SKM-1 treated with dmso at 0.1 percent for 144 hours (cell line): ENCODE measurements around the gene CAPZA1.

Source experiments
- DNase-seq: peaks from one replicate; lab custom pipeline; 2025; ENCODE audit not compliant: unreplicated experiment; lab: John Stamatoyannopoulos, UW

CAPZA1 gene

DNA sequence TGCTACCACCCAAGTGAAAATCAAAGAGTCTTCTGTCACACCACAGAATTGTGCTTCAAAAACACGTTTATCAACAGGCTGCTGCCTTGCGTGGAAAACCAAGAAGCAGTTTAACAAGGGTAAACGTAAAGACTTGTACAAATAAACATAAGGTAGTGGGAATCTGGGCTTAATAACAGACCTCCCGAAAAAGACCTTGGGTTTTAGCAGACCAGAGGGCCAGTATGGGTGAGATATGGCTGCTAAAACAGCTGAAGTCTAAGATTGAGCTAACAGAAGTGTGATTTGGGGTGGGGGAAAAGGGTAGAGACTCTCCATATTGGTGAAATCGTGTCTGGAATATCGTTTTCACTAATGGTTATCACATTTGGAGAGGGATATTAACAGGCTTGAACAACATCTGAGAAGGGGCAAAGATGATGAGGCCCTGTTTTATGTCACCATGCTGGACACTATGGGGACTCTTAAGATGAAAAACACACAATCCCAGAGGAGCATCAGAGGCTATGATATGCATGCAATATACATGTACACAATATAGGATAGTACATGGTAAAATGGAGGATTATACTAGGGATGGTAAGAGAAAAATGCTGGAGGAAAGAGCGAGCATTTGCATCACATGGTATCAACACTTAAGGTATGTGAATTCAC is 56.2 kb downstream of the CAPZA1 start:
- no peak for DNase-seq

DNA sequence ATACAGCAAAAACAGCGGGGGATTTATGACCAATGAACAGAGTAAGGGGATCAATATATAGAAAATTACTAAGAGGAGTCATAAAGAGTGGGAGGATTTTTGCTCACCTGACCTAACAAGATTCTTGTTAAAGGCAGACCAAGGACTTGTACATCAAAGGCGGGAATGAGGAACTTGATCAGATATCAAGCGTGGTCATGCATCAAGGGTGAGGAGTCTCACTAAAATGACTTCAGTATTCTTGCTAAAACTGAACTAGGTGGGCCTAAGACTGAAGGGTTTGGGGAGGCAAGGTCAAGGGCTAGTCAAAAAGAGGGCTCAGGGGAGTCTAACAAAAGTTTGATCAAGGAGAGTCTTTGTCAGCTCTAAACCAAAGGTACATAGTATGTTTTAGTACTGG is 56.9 kb downstream of the CAPZA1 start:
- no peak for DNase-seq

DNA sequence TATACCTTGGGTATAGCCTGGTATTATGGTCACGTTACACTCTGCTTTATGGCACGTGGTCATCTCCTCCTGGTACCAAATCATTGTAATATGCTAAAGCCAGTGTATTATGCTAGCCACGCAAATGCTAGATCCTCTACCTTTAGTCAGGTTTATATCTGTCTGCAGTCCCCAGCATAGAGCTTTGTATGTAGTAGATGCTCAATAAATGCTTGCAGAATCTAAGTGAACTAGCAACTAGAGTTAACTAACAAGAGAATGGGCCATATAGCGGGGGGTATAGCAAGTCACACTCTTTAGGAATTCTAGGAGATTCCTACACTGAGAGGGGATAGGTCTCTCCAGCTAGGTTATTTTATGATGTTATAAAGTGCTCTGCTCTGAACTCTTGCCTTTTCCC is 57.9 kb downstream of the CAPZA1 start:
- no peak for DNase-seq

DNA sequence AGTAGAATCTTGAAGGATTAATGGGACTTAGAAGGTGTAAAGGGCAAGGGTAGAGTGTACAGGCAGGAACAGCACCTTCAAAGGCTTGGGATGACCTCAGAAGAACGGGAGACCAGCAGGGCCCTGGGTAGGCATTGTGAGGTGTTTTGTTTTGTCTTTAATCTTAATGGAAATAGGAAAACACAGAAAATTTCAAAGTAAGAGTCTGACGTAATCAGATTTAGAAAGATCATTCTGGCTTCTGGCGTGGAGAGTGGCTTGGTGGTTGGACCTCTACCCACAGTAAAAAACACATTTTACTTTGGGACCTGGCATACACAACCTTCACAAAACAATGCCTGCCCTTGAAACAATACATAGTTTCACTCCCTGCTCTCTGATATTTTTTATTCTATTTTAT is 59.0 kb downstream of the CAPZA1 start:
- DNase-seq = no peak

DNA sequence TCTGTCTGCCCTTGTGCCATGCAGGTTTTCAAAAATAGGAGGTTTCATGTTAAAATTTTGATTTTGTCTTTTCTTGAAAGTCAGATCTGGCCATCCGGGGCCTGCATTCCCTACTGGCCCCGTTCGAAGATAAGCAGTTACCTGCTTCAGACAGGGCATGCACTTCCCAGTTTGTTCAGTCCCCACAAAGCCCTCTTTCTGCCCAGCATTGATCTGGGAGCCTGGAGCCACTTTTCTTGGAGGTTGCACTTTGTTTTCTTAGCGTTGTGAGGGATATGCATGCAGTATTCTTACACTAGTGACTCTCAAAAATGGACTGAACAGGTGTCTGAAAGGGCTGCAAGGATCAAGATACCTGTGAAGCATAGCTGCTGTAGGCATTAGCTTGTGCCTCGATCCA is 66.3 kb downstream of the CAPZA1 start:
- DNase-seq = no peak

DNA sequence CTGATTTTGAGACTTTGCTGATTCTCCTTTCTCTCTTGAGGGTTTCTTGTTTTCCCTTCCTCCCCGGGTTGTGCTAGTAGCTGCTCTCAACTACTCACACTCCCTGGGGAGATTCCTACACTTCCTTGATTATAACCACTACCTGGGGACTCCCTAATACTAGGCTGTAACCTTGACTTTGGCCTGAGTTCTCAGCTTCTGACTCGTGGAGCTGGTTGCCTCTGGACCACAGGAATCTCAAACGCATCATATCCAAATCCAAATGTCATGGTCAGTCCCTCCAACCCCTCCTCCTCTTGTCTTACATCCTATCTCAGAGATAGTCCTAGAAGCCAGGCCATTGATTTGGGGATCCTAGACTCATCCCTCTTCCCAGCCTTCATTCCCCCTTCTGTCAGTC is 66.8 kb downstream of the CAPZA1 start:
- no peak for DNase-seq

DNA sequence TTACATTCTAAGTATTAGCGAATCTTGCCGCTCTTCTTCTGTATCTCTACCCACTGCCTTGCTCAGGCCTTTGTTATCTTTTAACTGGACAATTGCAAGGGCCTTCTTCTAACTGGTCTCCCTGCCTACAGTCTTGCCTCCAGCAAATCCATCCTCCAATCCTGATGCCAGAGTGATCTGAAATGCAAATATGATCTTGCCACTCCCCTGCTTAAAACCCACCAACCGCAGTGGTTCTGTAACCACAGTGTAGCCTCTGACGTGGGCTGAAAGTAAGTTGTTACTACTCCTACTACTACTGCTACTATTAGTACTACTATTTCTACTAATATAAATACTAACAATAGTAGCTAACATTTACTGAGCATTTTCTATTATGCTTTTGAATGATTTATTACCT is 67.2 kb downstream of the CAPZA1 start:
- no peak for DNase-seq

DNA sequence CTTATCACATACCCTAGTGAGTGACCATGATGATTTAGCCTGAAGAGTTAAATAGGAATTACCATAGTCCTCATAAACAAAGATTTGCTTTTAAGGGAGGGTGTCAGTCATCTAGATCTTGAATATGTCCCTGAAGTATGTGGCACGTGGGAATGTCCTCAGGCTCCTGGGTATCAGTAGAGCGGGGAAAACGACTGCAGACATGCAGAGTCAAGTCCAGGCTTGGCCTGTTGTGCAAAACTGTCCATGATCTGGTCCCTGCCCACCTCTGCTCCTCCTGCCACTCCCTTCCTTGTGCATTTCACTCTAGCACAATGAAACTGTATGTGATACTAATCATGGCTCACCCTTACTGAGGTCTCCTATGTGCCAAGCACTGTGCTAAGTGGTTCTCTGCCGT is 67.7 kb downstream of the CAPZA1 start:
- DNase-seq = no peak

DNA sequence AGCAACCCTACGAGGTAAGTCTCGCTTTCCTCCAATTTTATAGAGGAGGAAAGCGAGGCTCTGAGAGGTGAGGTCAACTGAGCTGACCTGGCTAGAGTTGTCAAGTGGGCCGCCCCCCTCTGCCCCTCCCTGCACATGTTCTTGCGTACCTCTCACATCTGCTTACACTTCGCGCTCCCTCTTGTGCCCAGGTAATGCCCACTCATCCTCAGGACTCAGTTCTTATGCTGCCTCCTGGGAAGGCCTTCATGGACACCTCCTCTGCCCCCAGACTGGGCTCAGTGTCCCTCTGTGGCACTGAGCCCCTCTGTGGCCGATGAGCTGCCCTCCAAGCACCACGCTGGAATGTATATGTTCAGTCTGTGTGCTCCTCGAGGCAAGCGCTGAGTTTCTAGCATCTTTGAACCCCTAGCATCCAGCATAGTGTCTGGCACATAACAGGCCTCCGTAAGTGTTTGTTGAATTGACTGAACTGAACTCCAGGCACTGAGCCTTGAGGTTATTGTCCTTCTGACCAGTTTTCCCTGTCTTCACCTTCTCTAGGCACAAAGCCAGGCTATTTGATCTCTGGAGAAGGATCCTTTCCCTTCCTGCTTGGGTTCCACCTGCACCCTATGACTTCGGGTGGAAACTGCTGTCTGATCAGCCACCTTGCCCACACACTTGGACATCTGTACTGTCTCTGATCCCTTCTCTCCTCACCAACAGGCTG is 68.3 kb downstream of the CAPZA1 start:
- no peak for DNase-seq

DNA sequence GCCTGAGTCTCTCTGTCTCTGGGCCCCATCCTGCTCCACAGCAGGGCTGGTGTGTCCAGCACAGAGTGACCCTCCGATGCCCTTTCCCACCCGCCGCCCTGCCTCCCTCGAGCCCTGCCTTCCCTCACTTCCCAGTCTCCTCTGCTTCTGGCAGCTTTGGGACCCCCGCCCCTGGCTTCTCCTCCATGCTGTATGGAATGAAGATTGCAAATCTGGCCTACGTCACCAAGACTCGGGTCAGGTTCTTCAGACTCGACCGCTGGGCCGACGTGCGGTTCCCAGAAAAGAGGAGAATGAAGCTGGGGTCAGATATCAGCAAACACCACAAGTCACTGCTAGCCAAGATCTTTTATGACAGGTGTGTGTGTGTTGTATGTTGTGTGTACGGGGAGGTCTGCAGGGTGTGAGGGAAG is 69.2 kb downstream of the CAPZA1 start:
- no peak for DNase-seq

DNA sequence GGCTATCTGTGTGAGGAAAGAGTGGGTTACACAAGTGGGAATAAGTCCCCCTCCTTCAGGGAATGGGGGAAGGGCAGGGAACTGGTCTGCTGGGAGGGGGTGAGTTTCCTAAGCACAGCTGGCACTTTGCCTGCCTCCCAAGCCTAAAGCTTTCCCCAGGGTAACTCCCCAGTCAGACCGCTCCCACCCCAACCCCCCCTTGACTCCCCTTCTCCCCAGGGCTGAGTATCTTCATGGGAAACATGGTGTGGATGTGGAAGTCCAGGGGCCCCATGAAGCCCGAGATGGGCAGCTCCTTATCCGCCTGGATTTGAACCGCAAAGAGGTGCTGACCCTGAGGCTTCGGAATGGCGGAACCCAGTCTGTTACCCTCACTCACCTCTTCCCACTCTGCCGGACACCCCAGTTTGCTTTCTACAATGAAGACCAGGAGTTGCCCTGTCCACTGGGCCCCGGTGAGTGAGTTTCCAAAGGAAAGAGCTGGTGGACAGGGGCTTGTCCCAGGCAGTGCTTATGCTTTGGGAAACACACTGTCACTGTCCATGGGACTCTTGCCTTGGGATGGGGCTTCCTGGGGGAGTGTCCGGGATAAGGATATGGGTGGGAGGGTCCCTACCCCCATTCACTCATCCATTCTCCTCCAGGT is 69.7 kb downstream of the CAPZA1 start:
- DNase-seq = no peak

DNA sequence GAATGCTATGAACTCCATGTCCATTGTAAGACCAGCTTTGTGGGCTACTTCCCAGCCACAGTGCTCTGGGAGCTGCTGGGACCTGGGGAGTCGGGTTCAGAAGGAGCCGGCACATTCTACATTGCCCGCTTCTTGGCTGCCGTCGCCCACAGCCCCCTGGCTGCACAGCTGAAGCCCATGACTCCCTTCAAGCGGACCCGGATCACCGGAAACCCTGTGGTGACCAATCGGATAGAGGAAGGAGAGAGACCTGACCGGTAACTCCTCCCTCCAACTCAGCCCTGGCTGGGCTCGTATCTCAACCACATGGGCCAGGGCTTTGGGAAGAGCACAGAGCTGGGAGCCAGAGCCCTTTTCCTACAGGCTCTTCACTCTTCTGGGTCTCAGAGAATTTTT is 70.2 kb downstream of the CAPZA1 start:
- no peak for DNase-seq

DNA sequence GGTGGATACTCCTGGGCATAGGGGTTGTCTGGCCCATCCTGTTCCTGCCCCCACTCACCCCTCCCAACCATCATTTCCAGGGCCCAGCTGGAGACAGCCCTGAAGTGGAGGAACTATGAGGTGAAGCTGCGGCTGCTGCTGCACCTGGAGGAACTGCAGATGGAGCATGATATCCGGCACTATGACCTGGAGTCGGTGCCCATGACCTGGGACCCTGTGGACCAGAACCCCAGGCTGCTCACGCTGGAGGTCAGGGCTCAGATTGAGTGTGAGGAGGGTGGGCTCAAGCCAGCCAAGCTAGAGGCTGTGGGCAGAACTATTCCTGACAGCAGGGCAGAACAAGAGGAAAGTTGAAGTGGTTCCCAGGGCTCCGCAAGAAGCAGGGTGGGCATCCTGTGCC is 73.0 kb downstream of the CAPZA1 start:
- DNase-seq = no peak

DNA sequence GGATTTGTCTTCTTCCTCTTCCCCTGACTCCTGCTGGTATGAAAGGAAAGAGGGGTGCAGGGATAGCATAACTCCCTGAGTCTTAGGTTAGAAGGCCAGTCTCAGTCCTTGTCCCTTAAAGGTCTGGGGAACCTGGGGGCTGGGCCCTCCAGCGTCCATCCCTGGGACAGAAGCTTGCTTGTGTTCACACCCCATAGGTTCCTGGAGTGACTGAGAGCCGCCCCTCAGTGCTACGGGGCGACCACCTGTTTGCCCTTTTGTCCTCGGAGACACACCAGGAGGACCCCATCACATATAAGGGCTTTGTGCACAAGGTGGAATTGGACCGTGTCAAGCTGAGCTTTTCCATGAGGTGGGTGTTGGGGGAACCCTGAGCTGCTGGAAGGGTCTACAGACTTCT is 74.2 kb downstream of the CAPZA1 start:
- no peak for DNase-seq

DNA sequence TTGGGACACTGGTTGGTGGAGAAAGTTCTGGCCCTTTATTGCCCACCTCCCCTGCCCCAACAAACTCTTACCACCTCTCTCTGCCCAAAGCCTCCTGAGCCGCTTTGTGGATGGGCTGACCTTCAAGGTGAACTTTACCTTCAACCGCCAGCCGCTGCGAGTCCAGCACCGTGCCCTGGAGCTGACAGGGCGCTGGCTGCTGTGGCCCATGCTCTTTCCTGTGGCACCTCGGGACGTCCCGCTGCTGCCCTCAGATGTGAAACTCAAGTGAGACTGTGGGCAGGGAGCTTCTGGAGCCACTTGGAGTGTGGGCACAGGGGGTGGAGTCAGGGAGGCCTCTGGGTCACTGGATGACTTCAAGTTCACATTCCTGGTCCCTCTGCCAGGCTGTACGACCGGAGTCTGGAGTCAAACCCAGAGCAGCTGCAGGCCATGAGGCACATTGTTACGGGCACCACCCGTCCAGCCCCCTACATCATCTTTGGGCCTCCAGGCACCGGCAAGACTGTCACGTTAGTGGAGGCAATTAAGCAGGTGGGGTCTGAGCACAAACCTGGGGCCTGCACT is 74.8 kb downstream of the CAPZA1 start:
- no peak for DNase-seq

DNA sequence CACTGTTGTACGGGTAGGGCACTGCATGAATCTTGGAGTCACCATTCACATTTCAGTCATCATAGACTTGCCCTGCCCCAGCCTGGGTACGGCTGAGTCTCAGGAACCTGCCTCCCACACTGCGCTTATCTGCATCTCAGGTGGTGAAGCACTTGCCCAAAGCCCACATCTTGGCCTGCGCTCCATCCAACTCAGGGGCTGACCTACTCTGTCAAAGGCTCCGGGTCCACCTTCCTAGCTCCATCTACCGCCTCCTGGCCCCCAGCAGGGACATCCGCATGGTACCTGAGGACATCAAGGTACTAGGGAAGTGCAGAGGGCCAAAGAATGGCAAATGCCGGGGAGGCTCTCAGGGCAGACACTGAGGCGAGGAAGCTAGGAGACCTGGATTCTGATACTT is 75.6 kb downstream of the CAPZA1 start:
- no peak for DNase-seq

DNA sequence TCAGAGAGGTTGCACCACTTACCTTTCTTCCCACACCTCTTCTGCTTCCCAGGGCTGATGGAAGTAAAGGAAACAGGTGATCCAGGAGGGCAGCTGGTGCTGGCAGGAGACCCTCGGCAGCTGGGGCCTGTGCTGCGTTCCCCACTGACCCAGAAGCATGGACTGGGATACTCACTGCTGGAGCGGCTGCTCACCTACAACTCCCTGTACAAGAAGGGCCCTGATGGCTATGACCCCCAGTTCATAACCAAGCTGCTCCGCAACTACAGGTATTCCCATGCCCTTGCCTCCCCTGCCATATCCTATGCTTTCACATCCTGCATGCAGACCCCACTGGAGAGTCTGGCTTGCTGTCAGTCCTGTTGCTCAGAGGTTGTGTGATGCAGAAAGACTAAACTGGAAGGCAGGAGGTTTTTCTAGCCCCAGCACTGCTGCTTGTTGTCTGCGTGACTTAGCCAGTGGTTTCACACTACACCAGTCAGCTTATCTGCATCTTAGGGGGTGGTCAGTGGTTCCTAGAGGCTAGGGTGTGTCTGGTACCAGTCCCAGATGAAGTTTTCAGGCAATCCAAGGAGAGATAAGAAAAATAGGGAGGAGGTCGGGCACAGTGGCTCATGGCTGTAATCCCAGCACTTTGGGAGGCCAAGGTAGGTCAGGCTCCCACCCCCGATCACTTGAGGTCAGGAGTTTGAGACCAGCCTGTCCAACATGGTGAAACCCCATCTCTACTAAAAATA is 77.1 kb downstream of the CAPZA1 start:
- no peak for DNase-seq

DNA sequence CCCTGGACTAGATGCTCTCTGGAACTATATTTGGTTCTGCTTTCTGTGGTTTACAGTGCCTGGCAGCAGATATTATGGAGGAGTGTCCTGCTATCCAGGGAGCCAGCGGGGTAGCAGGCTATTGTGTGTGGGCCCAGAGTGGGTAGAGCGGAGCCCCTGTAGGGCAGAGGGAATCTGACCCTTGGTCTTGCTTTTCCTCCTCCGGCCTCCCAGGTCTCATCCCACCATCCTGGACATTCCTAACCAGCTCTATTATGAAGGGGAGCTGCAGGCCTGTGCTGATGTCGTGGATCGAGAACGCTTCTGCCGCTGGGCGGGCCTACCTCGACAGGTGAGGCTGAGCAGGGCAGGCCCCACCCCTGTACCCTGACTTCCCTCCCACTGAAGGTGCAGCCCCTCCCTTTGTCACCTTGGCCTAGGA is 78.2 kb downstream of the CAPZA1 start:
- no peak for DNase-seq

DNA sequence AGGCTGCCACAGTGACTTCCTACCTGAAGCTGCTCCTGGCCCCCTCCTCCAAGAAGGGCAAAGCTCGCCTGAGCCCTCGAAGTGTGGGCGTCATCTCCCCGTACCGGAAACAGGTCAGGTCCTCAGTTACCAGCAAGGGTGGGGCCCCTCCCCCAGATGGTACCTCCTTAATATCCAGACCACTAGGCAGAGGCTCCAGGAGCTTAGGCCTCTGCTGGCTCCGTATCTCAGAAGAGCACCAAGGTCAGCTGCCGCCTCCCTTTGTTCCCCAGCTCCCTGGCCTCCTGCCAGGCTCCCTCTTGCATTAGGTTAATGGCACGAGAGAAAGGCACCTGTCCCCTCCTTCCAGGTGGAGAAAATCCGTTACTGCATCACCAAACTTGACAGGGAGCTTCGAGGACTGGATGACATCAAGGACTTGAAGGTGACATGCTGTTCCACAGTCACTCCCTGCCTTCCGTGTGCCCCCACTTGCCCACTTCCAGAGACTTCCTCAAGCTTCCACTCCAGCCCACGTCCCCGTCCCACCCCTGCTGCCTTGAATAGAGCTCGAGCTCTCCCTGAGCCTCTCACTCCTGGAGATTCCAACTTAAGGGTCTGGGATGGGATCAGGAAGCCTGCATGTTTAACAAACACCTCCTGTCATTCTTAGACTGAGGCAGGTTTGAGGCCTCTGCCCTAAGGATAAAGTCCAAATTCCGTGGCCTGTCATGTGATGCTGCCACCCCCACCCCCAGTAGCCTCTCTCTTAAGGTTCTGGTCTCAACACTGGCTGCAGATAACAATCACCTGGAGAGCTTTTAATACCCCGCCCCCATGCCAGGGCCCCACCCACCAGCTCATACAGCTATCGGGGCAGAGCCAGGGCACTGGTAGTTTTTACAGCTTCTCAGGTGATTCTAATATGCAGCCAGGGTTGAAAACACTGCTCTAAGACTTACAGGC is 79.0 kb downstream of the CAPZA1 start:
- no peak for DNase-seq

DNA sequence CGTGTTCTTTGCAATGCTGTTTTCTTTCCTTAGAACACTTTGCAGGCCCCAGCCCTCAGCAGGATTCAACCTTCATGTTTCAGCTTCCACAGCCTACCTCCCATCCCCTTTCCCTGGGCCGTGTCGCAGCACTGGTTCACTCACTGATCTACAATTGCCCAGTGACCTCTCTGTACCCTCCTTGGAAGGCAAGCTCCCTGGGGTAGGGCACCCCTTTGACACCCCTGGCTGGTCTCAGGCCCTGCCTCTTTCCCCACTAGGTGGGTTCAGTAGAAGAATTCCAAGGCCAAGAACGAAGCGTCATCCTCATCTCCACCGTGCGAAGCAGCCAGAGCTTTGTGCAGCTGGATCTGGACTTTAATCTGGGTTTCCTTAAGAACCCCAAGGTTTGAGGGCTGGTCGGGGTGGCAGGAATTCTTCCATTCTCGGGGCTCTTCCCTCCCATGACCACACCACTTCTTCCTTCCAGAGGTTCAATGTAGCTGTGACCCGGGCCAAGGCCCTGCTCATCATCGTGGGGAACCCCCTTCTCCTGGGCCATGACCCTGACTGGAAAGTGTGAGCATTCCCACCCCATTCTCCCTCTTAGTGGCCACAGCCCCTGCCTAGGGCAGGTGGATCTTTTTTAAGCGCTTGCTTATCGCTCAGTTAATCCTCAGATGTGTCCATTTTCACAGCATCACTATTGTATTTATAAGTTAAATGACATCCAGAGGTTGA is 80.0 kb downstream of the CAPZA1 start:
- no peak for DNase-seq
